CD8-positive, alpha-beta memory T cell (primary cell): ENCODE measurements around the gene UGT1A7. TPM values are rescaled to one million over a fixed set of nuclear protein-coding genes. Genes with fewer than 3 reads are reported as not detected.

Source experiments
- CTCF ChIA-PET: fragments of 350-600 bp; sonication (Branson Sonifier 250); formaldehyde crosslinking; loops from one replicate; lab custom pipeline; 2021; ENCODE audit warnings: antibody characterized with exemption; lab: Charles Lee
- POLR2A ChIA-PET: fragments of 350-600 bp; sonication (Branson Sonifier 250); formaldehyde crosslinking; loops from one replicate; lab custom pipeline; 2021; ENCODE audit warnings: antibody characterized with exemption; lab: Charles Lee
- DNase-seq, 5 donors: peaks; one replicate each; pipeline versions ENCODE4 v3.0.0 to v3.0.0-alpha.2; 2020 to 2022; ENCODE audit warnings: mixed read lengths in 1 of 5
- H3K27ac ChIP-seq: one replicate; pipeline ENCODE4 v1.7.0; 2013; ENCODE audit warnings: low read depth, mild to moderate bottlenecking, low read length, moderate library complexity
- H3K27me3 ChIP-seq: 2 replicates; pipeline ENCODE4 v1.7.0; 2013; ENCODE audit warnings: low read length, mild to moderate bottlenecking; ENCODE audit not compliant: insufficient read depth, poor library complexity, severe bottlenecking
- H3K36me3 ChIP-seq: 2 replicates; pipeline ENCODE4 v1.7.0; 2013; ENCODE audit warnings: mild to moderate bottlenecking, low read length, moderate library complexity; ENCODE audit not compliant: insufficient read depth
- H3K4me1 ChIP-seq: 2 replicates; pipeline ENCODE4 v1.7.0; 2013; ENCODE audit warnings: mild to moderate bottlenecking, low read length, moderate library complexity; ENCODE audit not compliant: insufficient read depth
- H3K4me3 ChIP-seq: 2 replicates; pipeline ENCODE4 v1.7.0; 2013; ENCODE audit warnings: mild to moderate bottlenecking, low read length
- H3K9me3 ChIP-seq: 2 replicates; pipeline ENCODE4 v1.7.0; 2013; ENCODE audit warnings: mild to moderate bottlenecking, low read length
- H3K27ac Mint-ChIP-seq, 8 donors: one replicate each; pipeline ENCODE4 v1.8.0; 2020 to 2021; ENCODE audit warnings: mixed read lengths in 8 of 8, mild to moderate bottlenecking in 6 of 8, inconsistent platforms in 3 of 8, moderate library complexity in 3 of 8
- H3K27me3 Mint-ChIP-seq, 2 donors: one replicate each; pipeline ENCODE4 v1.8.0; 2020 to 2021; ENCODE audit warnings: mixed read lengths in 2 of 2, mild to moderate bottlenecking in 1 of 2, moderate library complexity in 1 of 2
- H3K36me3 Mint-ChIP-seq, 3 donors: one replicate each; pipeline ENCODE4 v1.8.0; 2020 to 2021; ENCODE audit warnings: mixed read lengths in 3 of 3, inconsistent platforms in 1 of 3, mild to moderate bottlenecking in 1 of 3
- H3K4me1 Mint-ChIP-seq, 3 donors: one replicate each; pipeline ENCODE4 v1.8.0; 2020 to 2021; ENCODE audit warnings: mixed read lengths in 3 of 3, inconsistent platforms in 1 of 3, mild to moderate bottlenecking in 1 of 3
- H3K4me3 Mint-ChIP-seq, 7 donors: one replicate each; pipeline ENCODE4 v1.8.0; 2020 to 2021; ENCODE audit warnings: mixed read lengths in 7 of 7, mild to moderate bottlenecking in 6 of 7, moderate library complexity in 4 of 7, inconsistent platforms in 2 of 7
- H3K9me3 Mint-ChIP-seq, 5 donors: one replicate each; pipeline ENCODE4 v1.8.0; 2020 to 2022; ENCODE audit warnings: mixed read lengths in 5 of 5, mild to moderate bottlenecking in 3 of 5, moderate library complexity in 2 of 5, inconsistent platforms in 1 of 5
- polyA plus RNA-seq: library from polyadenylated mRNA; unstranded; fragments of 300-500 nt; fragmentation: Illumina TruSeq; gene quantifications from one replicate; pipeline ENCODE4 v1.2.3, GENCODE V29; 2021
- total RNA-seq, 2 experiments: library from RNA; stranded (reverse); gene quantifications; one replicate each; pipeline ENCODE4 v1.2.3, GENCODE V29; 2021

The UGT1A7 gene
- total and polyA plus RNA-seq, 3 experiments from 2014 or later, result not detected

DNA sequence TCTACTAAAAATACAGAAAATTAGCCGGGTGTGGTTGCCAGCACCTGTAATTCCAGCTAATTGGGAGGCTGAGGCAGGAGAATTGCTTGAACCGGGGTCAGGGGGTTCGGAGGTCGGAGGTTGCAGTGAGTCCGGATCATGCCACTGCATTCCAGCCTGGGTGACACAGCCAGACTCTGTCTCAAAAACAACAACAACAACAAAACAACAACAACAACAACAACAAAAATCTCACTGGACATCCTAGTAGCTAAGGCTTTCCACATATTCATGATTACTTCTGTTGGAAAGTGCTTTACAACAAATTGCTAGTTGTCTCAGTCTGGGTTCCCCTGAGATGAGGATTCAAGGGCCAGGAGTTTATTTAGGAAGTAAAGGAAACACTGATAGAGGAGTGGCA lies 92.2 kb downstream of the UGT1A7 start:
- peaks cover 0 to 13% (median 0%) of the 10 kb centered on the region in 3 donors for H3K36me3 Mint-ChIP-seq
- H3K27me3 Mint-ChIP-seq, result peaks cover 8 to 39% of the 10 kb centered on the region in 2 donors
- H3K27ac ChIP-seq, result no peak overlapping the region
- ChIA-PET CTCF (no interaction called here), POLR2A (no interaction called here)
- DNase-seq, result no peak
- H3K36me3 ChIP-seq, result no peaks in the 10 kb centered on the region
- no peaks in the 10 kb centered on the region for H3K27me3 ChIP-seq
- H3K9me3 ChIP-seq, result no peaks in the 10 kb centered on the region
- H3K4me3 ChIP-seq, result no peak overlapping the region
- H3K9me3 Mint-ChIP-seq, result peaks cover 0 to 8% (median 3%) of the 10 kb centered on the region in 5 donors
- H3K4me3 Mint-ChIP-seq, result no peak overlapping the region
- H3K27ac Mint-ChIP-seq, result no peak overlapping the region
- no peaks in the 10 kb centered on the region for H3K4me1 Mint-ChIP-seq
- no peaks in the 10 kb centered on the region for H3K4me1 ChIP-seq

DNA sequence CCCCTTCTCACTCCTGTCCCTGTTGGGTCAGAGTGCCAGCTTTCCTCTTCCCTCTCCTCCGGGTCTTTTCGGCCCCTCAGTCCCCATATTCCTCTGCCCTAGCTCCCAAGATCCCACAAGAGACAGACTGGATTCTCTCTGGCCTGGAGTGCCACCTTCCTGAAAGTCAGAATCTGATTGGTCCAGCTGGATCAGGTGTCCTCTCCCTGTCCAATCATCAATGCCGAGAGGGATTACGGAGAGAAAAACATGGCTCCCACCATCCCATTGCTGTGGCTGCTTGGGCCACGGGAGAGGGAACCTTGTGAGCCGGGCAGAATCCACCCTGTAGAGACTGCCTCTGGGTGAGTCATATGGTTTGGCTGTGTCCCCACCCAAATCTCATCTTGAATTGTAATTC lies 93.7 kb downstream of the UGT1A7 start:
- no peaks in the 10 kb centered on the region for H3K27me3 ChIP-seq
- ChIA-PET CTCF (no interaction called here), POLR2A (no interaction called here)
- H3K36me3 Mint-ChIP-seq, result peaks cover 0 to 13% (median 0%) of the 10 kb centered on the region in 3 donors
- H3K4me1 ChIP-seq, result no peaks in the 10 kb centered on the region
- no peak overlapping the region for H3K27ac ChIP-seq
- no peak overlapping the region for H3K4me3 Mint-ChIP-seq
- peaks cover 0 to 8% (median 3%) of the 10 kb centered on the region in 5 donors for H3K9me3 Mint-ChIP-seq
- H3K36me3 ChIP-seq, result no peaks in the 10 kb centered on the region
- H3K4me1 Mint-ChIP-seq, result no peaks in the 10 kb centered on the region
- DNase-seq, result no peak
- no peak overlapping the region for H3K27ac Mint-ChIP-seq
- no peaks in the 10 kb centered on the region for H3K9me3 ChIP-seq
- H3K27me3 Mint-ChIP-seq, result peaks cover 9 to 48% of the 10 kb centered on the region in 2 donors
- H3K4me3 ChIP-seq, result no peak overlapping the region

DNA sequence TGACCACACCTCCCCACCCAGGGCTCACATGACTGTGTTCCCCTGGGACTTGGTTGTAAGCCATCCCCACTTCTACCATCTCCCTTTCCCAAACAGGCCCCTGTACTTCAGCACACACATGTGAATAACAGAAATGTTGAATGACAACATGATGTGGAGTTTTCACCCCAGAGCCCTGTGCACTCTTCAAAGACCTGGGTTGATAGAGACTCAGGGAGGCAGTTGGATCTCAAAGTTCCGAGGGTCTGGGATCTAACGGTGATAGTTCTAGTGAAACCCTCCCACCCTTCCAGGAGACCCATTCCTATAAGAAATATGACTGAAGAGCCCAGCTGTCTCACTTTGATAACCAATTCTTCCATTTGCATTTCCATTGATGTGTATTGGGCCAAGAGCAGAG lies 96.3 kb downstream of the UGT1A7 start, which contains the start of gene MROH2A:
Gene MROH2A, plus strand, starts transcription at position 301 of the 400 bp plus-strand sequence. CDS start 1,029 bp downstream, outside the sequence.
- peaks cover 12 to 56% of the 10 kb centered on the region in 2 donors for H3K27me3 Mint-ChIP-seq
- peaks cover 0 to 8% (median 3%) of the 10 kb centered on the region in 5 donors for H3K9me3 Mint-ChIP-seq
- Histone ChIP-seq H3K4me3 (no peak within 1 kb of the TSS), H3K36me3 (no peaks in the 10 kb centered on the region), H3K4me1 (no peaks in the 10 kb centered on the region), H3K27ac (no peak within 1 kb of the TSS), H3K27me3 (no peaks in the 10 kb centered on the region), H3K9me3 (no peaks in the 10 kb centered on the region)
- peaks cover 0 to 13% (median 0%) of the 10 kb centered on the region in 3 donors for H3K36me3 Mint-ChIP-seq
- ChIA-PET POLR2A (no interaction called here), CTCF (no interaction called here)
- H3K4me1 Mint-ChIP-seq, result no peaks in the 10 kb centered on the region
- DNase-seq, result no peak
- no peak within 1 kb of the TSS for H3K27ac Mint-ChIP-seq
- H3K4me3 Mint-ChIP-seq, result no peak within 1 kb of the TSS

DNA sequence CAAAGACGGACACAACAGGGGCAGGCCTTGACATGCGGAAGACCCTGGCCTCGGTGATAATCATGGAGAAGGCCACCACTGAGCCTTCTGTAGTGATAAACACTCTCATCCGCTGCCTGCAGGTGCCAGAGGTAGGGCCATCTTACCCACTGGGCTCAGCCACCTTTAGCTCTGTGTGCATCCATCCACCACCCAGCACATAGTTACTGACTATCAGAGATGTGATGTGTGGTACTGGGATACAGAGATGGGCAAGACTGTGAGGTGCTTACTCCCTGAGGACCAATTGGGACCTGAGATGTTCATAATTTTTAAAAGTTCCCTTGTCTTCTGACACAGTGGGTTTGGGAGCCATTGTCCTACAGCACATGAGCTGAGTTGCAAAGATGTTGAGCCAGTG lies 98.0 kb downstream of the UGT1A7 start:
- Histone ChIP-seq H3K4me3 (no peak overlapping the region), H3K27me3 (no peaks in the 10 kb centered on the region), H3K9me3 (no peaks in the 10 kb centered on the region), H3K36me3 (no peaks in the 10 kb centered on the region), H3K27ac (no peak overlapping the region), H3K4me1 (no peaks in the 10 kb centered on the region)
- CTCF ChIA-PET, result no interaction called here
- no peaks in the 10 kb centered on the region for H3K4me1 Mint-ChIP-seq
- peaks cover 22 to 65% of the 10 kb centered on the region in 2 donors for H3K27me3 Mint-ChIP-seq
- POLR2A ChIA-PET, result no interaction called here
- no peak for DNase-seq
- H3K27ac Mint-ChIP-seq, result no peak overlapping the region
- H3K9me3 Mint-ChIP-seq, result peaks cover 0 to 8% (median 3%) of the 10 kb centered on the region in 5 donors
- no peak overlapping the region for H3K4me3 Mint-ChIP-seq
- H3K36me3 Mint-ChIP-seq, result peaks cover 0 to 13% (median 0%) of the 10 kb centered on the region in 3 donors

DNA sequence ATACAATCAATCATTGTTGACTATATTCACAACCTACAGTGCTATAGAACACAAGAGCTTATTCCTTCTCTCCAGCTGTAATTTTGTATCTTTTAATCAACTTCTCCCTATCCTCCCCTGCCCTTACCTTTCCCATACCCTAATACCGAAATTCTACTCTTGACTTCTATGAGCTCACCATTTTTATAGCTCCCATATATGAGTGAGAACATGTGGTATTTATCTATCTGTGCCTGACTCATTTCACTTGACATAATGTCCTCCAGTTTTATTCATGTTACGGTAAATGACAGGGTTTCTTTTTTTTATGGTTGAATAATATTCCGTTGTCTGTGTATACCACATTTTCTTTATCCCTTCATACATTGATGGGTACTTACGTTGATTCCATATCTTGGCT lies 99.1 kb downstream of the UGT1A7 start:
- DNase-seq, result no peak
- Histone ChIP-seq H3K27ac (no peak overlapping the region), H3K27me3 (no peaks in the 10 kb centered on the region), H3K9me3 (no peaks in the 10 kb centered on the region), H3K36me3 (no peaks in the 10 kb centered on the region), H3K4me1 (no peaks in the 10 kb centered on the region), H3K4me3 (no peak overlapping the region)
- Mint-ChIP-seq H3K36me3 (peaks cover 0 to 12% (median 0%) of the 10 kb centered on the region in 3 donors), H3K9me3 (peaks cover 0 to 3% (median 2%) of the 10 kb centered on the region in 5 donors), H3K4me1 (no peaks in the 10 kb centered on the region), H3K4me3 (no peak overlapping the region), H3K27ac (no peak overlapping the region), H3K27me3 (peaks cover 26 to 63% of the 10 kb centered on the region in 2 donors)
- ChIA-PET POLR2A (no interaction called here), CTCF (no interaction called here)

DNA sequence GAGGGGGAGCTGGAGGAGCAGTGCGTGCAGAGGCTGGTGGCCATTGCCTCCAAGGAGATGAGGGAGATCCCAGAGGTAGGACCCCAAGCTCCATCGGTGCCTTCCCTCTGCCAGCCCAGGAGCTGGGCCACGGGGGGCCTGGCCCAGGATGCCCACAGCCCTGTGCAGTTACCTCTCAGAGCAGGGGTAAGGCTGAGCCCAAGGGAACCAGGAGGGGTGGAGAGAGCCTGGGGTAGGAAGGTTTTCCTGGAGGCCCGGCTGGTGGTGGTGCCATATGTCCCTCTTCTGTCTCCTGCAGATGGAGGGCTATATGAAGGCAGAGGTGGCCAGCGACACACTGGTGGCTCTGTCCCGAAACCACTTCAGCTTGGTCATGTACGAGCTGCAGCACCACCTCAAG lies 107.9 kb downstream of the UGT1A7 start:
- Histone ChIP-seq H3K27me3 (no peaks in the 10 kb centered on the region), H3K9me3 (no peaks in the 10 kb centered on the region), H3K4me1 (no peaks in the 10 kb centered on the region), H3K27ac (no peak overlapping the region), H3K4me3 (no peak overlapping the region), H3K36me3 (no peaks in the 10 kb centered on the region)
- CTCF ChIA-PET, result no interaction called here
- H3K4me1 Mint-ChIP-seq, result peaks cover 0 to 3% (median 0%) of the 10 kb centered on the region in 3 donors
- peaks cover 0 to 6% (median 0%) of the 10 kb centered on the region in 5 donors for H3K9me3 Mint-ChIP-seq
- no peak overlapping the region for H3K4me3 Mint-ChIP-seq
- DNase-seq, result no peak
- no peaks in the 10 kb centered on the region for H3K36me3 Mint-ChIP-seq
- H3K27ac Mint-ChIP-seq, result no peak overlapping the region
- H3K27me3 Mint-ChIP-seq, result peaks cover 18 to 30% of the 10 kb centered on the region in 2 donors
- POLR2A ChIA-PET, result no interaction called here

DNA sequence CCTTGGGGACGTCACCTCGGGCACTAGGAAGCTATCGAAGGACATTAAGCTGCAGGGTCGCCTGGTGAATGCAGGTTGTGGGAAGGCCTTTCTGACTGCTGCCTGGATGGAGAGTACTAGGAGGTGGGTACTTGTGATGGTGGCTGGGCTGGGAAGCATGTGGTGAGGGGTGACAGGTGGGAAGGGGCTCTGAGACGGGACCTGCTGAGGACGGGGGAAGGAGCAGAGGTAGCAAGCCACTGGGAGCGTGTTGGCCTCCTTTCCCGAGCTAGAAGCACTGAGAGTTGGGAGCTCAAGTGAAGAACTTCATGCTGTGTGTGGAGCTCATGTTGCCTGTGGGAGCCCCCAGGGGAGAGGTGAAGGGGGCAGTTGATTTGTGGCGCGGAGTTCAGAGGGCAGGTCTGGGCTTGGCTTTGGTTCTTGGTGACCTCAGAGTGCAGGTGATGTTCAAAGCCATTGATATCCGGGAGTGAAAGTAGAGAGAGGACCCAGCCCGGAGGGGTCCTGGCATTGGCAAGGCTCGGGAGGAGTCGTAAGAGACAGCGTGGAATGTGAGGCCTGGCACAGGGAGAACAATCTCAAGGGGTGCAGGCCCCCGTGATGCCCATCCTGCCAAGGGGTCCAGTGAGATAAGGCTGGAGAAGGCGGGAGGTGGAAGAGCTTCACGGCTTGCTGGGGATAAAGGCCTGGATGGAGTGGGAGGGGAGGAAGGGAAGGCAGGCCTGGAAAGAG lies 109.6 kb downstream of the UGT1A7 start:
- ChIA-PET CTCF (no interaction called here), POLR2A (no interaction called here)

DNA sequence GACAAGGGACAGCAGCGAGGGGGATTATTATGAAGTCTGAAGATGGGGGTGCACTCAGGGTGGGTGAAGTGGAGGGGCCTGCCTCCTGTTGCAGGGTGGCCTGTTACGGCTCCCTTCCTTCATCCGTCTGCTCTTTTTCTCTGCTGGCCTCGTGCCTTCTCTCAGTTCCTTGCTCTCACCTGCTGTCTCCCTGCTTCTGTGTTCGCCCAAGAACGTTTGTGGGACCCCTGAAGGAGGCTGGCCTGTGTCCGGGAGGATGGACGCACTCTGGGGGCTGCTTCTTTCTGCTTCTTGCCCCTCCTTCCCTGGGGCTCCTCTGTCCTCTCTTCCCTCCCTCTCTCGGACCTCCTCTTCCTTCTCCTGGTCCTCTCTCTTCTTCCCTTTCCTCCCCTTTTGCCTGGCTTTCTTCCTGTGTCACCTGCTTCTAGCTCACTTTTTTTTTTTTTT lies 110.2 kb downstream of the UGT1A7 start:
- Histone ChIP-seq H3K4me1 (no peaks in the 10 kb centered on the region), H3K9me3 (no peaks in the 10 kb centered on the region), H3K27ac (no peak overlapping the region), H3K4me3 (no peak overlapping the region), H3K27me3 (no peaks in the 10 kb centered on the region), H3K36me3 (no peaks in the 10 kb centered on the region)
- H3K9me3 Mint-ChIP-seq, result no peaks in the 10 kb centered on the region
- H3K27me3 Mint-ChIP-seq, result peaks cover 5 to 15% of the 10 kb centered on the region in 2 donors
- no peak for DNase-seq
- H3K36me3 Mint-ChIP-seq, result no peaks in the 10 kb centered on the region
- no peak overlapping the region for H3K27ac Mint-ChIP-seq
- H3K4me3 Mint-ChIP-seq, result no peak overlapping the region
- CTCF ChIA-PET, result no interaction called here
- POLR2A ChIA-PET, result no interaction called here
- peaks cover 0 to 3% (median 0%) of the 10 kb centered on the region in 3 donors for H3K4me1 Mint-ChIP-seq

More for the DNA sequence above, 109.6 kb downstream of the UGT1A7 start:
- no peak overlapping the region for H3K27ac Mint-ChIP-seq
- no peaks in the 10 kb centered on the region for H3K36me3 Mint-ChIP-seq
- H3K27me3 Mint-ChIP-seq, result peaks cover 8 to 17% of the 10 kb centered on the region in 2 donors
- H3K9me3 Mint-ChIP-seq, result peaks cover 0 to 1% (median 0%) of the 10 kb centered on the region in 5 donors
- Histone ChIP-seq H3K9me3 (no peaks in the 10 kb centered on the region), H3K36me3 (no peaks in the 10 kb centered on the region), H3K27ac (no peak overlapping the region), H3K27me3 (no peaks in the 10 kb centered on the region), H3K4me1 (no peaks in the 10 kb centered on the region), H3K4me3 (no peak overlapping the region)
- DNase-seq, result no peak
- no peak overlapping the region for H3K4me3 Mint-ChIP-seq
- H3K4me1 Mint-ChIP-seq, result peaks cover 0 to 3% (median 0%) of the 10 kb centered on the region in 3 donors
